Left colon (tissue), 2 donors: ENCODE results near the gene CIB2. TPM values are rescaled to one million over a fixed set of nuclear protein-coding genes. Genes with fewer than 3 reads are reported as not detected.

Experiments
- ATAC-seq: fragments of 200-7000 bp; cut with Tn5 transposase; one replicate; pipeline ENCODE4 v1.9.1; 2020; ENCODE audit warnings: mild to moderate bottlenecking, moderate library complexity
- DNase-seq, 2 donors: peaks; one replicate each; pipeline ENCODE4 v3.0.0-alpha.2; 2020
- intact Hi-C, 2 donors: fragments of 100-400 bp; cut with DNase I in 1 of 2; cut with micrococcal nuclease in 1 of 2; formaldehyde crosslinking; loops; one replicate each; pipeline versions ENCODE4 v1.11.2 to v1.14.0; 2022; cut with DNase I, micrococcal nuclease
- total RNA-seq, 2 donors: library from RNA; stranded (reverse); fragmentation: NEBNext Ultra II Directional; extraction: Animal tissue kit (Norgen Biotek cat#: 25700); gene quantifications; one replicate each; pipeline ENCODE4 v1.2.1, GENCODE V29; 2021
- donor health status: DM: no; HTN: no; CAD: no.
- donor health status: DM: yes; HTN: yes; CAD: no.

CIB2 gene
- total RNA-seq, 2 donors from 2014 or later = 12.0 to 19.7 TPM

DNA sequence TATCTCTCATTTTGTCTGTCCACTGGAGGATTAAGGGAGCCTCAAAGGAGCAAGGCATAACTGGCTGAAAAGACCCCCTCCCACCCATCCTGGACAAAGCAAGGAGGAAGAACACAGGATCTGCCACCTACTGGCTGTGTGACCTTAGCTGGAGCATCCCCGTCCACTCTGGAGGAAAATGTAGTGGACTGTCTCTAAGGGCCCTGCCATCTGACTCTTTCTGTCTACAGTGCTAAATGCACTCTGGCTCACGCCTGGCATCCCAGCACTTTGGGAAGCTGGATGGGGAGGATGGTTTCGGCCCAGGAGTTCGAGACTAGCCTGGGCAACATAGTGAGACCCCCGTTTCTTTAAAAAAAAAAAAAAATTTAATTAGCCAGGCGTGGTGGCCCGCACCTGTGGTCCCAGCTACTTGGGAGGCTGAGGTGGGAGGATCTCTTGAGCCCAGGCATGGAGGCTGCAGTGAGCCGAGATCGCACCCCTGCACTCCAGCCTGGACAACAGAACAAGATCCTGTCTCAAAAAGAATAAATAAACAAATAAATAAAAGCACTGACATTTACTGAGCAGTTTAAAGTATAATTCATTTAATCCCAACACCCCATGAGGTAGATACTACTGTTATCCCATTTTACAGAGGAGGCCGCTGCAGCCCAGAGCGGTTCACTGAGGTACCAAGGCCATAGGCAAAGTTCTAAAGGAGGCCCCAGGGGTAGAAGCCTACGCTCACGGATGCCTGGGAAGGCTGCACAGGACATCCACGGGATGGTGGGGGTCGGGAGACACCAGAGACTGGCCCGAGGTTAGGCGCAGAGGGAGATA, 54.8 kb downstream of the CIB2 start:
- intact Hi-C loops = no loop called here
- DNase-seq (no peak), ATAC-seq (peak; percentile 17)

DNA sequence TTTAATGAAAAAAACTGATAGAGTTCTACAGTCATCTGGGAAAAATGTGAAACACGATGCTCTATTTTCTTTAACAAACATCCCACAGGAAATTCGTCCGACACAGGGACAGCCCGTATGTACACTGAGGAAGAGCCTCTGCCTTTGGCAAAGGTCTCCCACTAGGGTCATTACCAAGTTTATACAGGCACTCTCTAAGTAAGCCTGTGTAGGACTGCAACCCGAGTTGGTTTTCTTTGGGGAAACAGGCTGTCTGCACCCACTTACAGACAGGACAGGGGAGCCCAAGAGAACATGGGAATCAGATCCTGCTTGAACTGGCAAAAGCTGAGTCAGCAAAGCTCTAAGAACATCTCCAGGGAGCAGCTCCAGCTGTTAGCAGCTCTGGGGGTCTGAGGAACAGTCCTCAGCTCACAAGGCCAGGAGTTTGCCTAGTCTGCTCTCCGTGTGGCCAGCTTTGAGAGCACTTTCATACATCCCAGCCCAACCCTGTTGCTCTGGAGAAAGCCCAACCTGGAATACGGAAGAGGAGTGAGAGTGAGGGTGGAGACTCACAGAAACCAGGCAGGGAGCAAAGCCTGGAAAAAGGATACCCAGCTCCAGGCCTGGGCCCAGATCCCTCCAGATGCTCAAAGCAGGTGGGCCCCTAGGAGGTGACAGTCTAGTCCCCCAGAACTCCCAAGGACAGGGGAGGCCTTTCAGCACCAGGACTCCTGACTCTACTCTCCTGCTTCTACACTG, 55.6 kb downstream of the CIB2 start:
- intact Hi-C loops = no loop called here
- ATAC-seq (peak; percentile 67), DNase-seq (peak; percentile 62 to 71)

DNA sequence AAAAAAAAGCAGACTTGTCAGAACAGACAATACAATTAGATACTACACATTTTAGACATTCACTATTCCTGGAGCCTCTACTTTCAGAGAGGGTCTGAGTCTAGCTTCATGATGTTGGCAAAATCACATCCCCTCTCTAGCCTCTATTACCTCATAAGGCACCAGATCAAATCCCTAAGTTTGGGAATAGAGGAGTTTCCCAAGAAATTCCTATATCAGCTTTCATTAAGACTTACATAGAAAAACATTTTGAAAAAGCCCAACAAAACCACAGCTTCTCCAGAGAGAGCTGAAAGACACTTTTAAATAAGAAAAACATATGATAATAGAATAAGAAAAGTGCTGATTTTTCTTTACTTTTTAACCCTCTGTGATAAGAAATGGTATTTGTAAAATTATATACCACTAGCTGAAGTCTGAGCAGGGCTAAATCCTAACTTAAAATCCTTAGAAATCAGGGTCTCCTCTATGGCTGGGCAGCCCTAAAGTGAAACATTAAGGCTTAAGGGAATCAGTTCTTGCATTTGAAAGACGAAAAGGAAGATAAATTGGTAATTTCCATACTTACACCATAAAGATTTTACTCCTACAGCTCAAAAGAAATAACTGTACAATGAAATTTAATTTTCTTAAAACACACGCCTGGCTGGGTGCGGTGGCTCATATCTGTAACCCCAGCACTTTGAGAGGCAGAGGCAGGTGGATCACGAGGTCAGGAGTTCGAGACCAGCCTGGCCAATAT, 58.0 kb downstream of the CIB2 start:
- intact Hi-C loops = no loop called here

DNA sequence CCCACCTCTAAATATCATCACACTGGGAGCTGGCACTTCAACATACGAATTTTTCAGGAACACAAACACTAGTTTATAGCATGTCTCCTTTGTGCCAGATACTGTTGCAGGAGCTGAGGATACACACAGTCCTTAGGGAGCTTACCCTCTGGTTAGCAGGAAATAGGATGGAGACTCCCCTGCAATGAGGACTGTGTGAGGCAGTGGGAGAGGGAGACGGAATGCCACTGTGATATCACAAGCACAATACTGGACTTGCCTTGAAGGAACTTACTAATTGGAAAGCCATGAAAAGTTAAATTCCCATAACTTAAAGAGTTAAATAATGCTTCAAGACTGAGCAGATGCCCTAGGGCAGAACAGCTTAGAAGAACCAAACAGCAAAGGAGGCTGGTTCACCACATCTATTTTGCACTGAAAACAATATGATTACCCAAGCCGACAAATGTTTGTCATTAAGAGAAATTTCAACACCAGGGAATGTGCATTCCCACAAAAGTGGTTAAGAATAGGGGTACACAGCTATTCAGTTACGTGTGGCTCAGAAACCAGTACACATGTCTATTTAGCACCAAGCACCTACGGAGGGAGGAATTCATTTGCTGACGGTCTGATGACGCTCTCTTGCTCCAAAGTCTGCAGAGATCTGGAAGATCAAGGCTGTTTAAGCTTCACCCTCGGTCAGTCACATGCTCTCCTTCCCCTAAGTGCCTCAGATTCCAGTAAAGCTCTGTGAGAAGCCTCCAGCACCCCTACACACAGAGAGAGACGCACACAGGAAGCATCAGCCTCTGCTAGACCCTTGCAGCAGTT, 59.0 kb downstream of the CIB2 start:
- DNase-seq = peak; percentile 49 to 63
- ATAC-seq = peak; percentile 56
- intact Hi-C loops = no loop called here

More for the DNA sequence above, 58.0 kb downstream of the CIB2 start:
- no peak for ATAC-seq
- no peak for DNase-seq

DNA sequence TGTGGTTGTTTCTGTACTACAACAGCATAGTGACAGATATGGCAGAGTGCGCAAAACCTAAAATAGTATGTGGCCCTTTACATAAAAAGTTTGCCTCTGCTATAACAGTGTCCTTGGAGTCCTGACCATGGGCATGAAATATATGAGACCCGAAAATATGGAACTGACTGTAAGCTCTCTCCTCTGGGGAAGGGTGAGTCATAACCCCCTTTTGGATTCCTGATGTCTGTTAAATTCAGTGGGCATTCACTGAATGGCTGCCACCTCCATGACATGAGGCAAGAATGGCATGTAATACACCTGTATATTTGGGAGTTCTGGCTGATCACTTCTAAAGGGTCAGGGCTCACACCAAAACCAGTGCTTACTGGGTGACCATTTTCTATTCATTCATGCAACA, 59.9 kb downstream of the CIB2 start:
- intact Hi-C loops = no loop called here
- no peak for ATAC-seq
- peak in 1 of 2 donors; percentile 2 for DNase-seq

DNA sequence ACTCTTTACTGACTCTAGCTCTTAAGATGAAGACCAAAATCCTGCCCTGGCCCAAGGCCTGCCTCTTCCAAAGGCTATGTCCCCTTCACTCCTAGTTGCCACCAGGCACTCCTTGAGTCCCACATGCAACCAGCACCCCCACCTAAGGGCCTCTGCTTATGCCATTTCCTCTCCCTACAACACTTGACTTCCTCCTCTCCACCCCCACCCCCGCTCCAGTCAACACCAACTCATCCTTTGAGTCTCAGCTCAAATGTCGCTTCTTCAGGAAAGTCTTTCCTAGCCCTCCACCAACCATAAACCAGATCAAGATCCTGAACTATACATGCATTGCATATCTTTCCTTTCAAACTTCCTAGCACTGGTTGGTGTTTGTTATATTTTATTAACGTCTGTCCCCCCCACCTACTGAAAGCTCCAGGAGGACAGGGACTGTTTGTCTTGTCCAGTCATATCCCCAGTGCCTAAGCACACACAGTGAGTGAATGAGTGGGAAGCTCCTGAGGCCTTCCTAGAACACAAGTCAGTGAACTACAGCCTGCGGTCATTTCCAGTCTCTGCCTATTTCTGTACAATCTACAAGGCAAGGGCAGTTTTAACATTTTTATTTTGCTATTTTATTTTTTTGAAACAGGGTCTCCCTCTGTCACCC, 61.1 kb downstream of the CIB2 start:
- peak in 1 of 2 donors; percentile 46 for DNase-seq
- intact Hi-C loops = no loop called here
- no peak for ATAC-seq

DNA sequence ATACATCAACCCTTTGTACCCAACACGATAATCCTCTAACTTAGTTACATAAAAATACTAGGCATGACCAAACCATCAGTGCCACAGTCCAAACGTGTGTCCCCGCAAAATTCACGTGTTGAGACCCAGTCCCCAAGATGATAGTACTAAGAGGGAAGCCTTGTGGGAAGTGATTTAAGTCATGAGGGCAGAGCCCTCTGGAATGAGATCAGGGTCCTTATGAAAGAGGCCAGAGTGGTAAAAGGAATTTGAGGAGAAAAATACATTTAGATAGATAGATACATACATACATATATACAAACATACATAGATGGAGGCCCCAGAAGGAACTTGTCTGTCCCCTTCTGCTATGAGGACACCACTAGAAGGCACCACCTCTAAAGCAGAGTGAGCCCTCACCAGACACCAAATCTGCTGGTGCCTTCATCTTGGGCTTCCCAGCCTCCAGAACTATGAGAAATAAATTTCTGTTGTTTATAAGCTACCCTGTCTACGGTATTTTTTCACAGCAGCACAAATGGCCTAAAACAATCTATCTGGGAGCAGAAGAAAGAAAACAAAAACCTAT, 61.7 kb downstream of the CIB2 start:
- DNase-seq (peak in 1 of 2 donors; percentile 9), ATAC-seq (no peak)
- intact Hi-C loops = no loop called here

DNA sequence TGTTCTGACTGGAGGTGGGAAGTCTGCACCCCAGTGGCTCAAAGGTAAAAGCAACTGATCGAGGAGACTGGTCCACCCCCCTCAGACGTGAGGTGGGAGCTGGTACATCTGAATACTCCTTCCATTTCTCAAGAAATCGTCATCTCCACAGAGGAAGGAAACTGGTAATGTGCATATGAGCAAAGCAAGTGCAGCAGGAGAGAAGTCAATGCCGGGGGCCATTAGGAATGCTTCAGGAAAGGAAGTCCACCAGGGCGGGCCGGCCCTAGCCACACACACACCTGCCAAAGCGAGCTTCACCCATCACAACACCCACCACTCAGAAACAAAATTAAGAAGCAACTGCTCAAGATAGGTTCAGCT, 62.2 kb downstream of the CIB2 start:
- DNase-seq (peak in 1 of 2 donors; percentile 26), ATAC-seq (no peak)
- intact Hi-C loops = no loop called here

DNA sequence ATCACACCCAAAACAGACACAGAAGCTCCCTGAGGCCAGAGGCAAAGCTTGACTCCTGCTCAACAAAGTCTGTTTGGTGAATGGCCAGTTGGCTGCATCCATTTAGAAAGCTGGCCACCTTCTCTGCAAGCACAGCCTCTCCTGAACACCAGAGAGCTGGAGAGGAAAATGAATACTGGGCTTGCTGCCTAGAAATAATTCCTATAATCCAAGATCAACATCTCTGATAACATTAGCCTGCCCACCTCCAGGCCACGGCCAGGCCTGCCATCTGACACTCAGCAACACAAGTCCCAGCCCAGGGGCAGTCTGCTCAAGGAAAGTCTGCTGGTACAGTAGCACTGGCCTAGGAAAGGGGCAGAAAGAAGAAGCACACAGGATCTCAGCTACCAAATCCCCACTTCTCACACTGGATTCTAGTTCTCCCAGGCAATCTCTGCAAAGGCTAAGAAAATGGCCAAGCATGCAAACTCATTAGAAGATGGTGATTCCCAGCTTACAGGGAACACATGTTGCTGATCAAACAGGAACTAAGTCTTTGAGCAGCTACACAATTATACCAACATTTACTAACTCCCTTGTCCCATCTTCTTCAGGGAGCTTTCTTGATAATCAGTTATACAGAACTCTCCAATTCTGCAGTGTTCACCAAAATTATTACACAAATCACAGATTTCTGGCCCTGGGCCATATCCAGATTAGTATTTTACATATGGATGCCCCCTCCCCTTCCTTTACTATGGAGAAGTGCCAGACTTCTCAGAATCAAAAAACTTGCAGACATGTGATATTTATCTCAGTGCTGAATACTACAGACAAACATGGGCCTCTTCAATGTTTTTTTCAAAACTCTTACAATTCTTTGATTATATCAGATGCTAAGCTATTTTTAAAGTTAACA, 63.7 kb downstream of the CIB2 start:
- no peak for DNase-seq
- peak; percentile 36 for ATAC-seq
- intact Hi-C loops = no loop called here

DNA sequence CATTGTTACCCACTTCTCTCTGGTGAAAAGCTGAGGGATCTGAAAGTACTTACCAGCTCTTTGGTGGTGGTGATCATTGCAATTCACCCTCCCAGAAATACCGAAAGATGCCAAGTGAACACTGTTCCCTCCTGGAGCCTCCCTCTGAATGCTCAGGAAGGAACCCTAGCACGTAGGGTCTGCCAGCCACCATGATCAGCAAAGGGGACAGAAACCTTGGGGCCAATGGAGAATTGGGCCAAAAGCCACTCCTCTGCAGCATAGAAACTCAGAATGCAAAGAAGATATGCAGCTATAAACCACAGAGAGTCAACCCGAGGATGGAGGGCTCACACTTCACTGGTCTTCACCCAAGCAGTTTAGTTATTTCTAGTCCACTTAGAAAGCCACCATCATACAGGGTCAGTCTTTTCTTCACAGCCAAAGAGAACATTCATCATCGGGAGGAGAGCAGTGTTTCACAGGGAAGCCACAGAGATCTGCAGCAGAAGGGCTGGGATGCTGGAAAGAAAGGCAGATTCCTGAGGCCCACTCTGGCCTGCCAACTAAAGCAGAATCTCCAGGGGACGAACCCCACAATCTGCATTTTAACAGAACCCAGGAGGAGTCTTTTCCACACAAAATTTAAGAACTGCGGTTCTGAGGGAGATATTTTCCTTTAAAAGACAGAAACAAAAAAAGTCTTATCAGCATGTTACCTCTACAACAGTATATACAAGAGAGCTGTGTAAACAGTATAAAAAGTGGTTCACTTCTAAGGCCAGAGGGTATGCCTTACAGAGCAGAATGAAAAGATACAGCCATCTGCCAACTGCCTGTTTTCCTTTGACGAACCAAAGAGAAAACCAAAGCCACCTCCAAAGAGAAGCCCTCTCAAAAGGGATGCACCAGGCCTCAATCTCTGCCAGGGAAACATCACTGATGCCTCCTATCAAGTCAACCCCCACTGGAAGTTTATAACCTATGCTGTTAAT, 65.0 kb downstream of the CIB2 start:
- ATAC-seq = peak; percentile 67
- intact Hi-C loops = no loop called here
- no peak for DNase-seq

DNA sequence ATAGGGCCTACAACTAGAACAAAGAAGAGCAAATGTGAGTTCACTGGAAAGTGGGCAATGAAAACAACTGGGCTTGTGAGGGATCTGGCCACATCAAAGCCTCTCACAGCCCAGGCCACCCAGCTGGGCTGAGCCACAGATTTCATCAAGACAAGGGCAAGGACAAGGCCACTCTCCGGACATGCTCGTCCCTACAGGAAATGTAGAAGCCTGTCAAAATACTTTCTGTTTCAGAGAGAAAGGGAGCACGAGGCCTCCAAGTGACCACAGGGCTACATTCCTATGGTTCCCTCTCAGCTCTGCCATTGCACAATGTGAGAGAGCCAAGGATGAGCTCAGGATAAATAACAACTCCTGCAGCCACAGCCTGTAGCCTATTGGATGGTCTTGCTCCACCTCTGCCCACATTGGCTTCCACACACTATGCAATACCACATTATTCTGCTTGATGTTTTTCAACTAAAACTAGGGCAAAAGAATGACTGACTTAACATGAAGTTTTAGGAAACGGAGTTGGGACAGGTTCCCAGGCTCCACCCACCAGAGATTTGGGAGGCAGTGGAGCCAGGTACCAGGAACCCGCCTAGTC, 65.9 kb downstream of the CIB2 start:
- ATAC-seq (peak; percentile 15), DNase-seq (peak; percentile 48 to 63)
- intact Hi-C loops = no loop called here

DNA sequence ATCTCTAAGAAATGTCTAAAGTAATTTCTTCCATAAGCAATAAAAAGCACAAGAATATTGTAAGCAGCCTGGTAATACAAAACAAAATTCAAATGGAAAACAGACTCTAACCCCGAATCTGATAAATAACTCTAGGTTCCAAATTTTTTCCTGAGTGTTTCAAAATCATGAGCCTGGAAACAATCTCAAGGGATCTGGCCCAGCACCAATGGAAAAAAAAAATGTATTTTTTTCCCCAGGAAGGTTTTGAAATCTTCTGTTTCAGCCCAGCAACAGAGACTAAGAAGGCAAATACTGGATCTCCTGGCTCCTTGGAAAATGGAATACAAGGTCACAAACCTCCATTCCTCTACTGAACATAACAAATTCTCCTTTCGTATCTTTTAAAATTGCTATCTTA, 66.7 kb downstream of the CIB2 start:
- intact Hi-C loops = no loop called here
- DNase-seq (no peak), ATAC-seq (no peak)

DNA sequence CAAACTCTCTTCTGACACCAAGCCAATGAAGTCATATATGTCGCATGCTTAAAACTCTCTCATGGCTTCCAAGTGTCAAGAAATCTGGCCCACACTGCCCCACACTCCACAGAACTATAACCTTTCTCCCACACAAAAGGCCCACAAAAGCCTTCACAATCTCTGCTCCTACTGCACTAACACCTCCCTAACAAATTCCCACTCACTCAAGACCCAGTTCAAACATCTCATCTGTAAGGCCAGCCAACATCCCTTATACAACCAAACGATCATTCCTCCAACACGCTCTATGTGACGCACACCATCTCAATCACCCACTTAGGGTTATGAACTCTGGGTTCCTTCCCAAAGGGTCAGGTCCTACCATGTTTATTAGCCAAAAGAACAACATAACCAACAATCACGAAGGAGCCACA, 67.3 kb downstream of the CIB2 start:
- ATAC-seq (no peak), DNase-seq (no peak)
- intact Hi-C loops = no loop called here

DNA sequence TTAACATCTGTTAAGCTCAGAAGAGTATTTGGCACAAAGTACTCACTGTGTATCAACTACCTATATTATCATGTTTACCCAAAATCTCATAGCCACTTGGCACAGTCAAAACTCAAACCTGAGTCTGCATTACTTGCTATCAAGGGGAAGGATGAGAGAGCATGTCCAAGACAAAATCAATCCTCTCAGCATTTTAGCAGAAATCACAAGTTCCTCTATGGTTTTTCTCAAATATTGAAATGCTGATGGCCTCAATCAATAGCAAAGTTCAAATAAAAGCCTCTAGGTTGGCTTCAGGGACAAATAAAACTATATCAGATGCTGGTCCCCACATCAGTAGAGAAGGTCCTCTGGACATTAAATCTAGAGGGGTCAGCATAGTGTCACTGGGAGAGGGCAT, 68.0 kb downstream of the CIB2 start:
- DNase-seq = no peak
- ATAC-seq = no peak
- intact Hi-C loops = no loop called here

DNA sequence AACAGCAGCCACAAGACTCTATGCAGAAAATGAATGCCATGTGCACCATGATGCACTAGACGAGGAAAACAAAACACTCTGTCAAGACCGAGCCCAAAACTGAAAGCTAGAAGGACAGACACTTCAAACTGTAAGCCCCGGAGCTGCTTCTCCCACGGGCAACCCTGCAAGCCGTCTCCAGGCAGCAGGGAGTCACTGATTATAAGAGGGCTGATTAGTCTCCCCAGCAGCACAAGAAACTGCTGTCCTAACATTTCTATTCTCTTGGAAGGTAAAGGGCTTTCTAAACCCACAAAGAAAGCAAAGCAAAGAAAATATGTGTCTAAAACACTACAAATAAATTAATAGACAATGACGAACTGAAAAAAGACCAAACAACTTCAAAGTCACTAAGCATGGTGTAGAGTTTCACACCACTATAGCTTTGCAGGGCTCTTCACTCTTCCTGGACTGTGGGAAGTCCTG, 69.2 kb downstream of the CIB2 start:
- ATAC-seq (peak; percentile 25), DNase-seq (peak in 1 of 2 donors; percentile 44)
- intact Hi-C loops = no loop called here
